Measurements from ENCODE around the gene POU2F1. TPM values are rescaled to one million over a fixed set of nuclear protein-coding genes. Genes with fewer than 3 reads are reported as not detected.

POU2F1 gene
- total and polyA plus RNA-seq, 2 donors (not counting 3 experiments of a cell fraction or from before 2014, with no cell fraction given): 6.0 to 12.9 TPM

- ChIA-PET POLR2A (no interaction called here), CTCF (no interaction called here)
Measured at GRCh38 chr1:167367705-167368104, 147.0 kb downstream of the POU2F1 start.

More at GRCh38 chr1:167367705-167368104, 147.0 kb downstream of the POU2F1 start:
- Histone ChIP-seq H3K9me3 (replicated peaks; ENCODE audit: control insufficient read depth, insufficient read depth, low read length) (no peaks in the 10 kb centered on the region), H3K4me3 (replicated peaks in 1 of 3; ENCODE audit: insufficient read depth in 1 of 3, low read depth in 1 of 3, low read length in 3 of 3) (no peak overlapping the region), H2AFZ (ENCODE audit: low read depth, low read length) (no peak overlapping the region), H3K4me2 (ENCODE audit: insufficient read depth, low read length) (no peak overlapping the region), H3K9me1 (replicated peaks; ENCODE audit: control insufficient read depth, extremely low read depth, insufficient read depth, low read length) (no peaks in the 10 kb centered on the region), H3K27ac (ENCODE audit: insufficient read depth, low read depth, low read length) (no peak overlapping the region), H3K4me1 (ENCODE audit: control insufficient read depth, extremely low read depth, insufficient read depth, low read length) (no peaks in the 10 kb centered on the region), H3K36me3 (ENCODE audit: control insufficient read depth in 2 of 2, extremely low read depth in 1 of 2, insufficient read depth in 2 of 2, low read length in 2 of 2) (no peaks in the 10 kb centered on the region), H3K27me3 (ENCODE audit: control insufficient read depth in 2 of 2, insufficient read depth in 2 of 2, low read length in 2 of 2) (no peaks in the 10 kb centered on the region), H3K79me2 (ENCODE audit: control insufficient read depth, insufficient read depth, low read length) (no peaks in the 10 kb centered on the region), H4K20me1 (replicated peaks; ENCODE audit: control insufficient read depth, extremely low read depth, insufficient read depth, low read length) (no peaks in the 10 kb centered on the region), H3K9ac (replicated peaks; ENCODE audit: extremely low read depth, insufficient read depth, low read length) (no peak overlapping the region)
- BruUV-seq (replicated peaks): no TSS peak
- DNase-seq (ENCODE audit: low read depth, low spot score): no peak
- TF ChIP-seq GATA2 (IDR thresholded peaks at IDR 0.05; ENCODE audit: insufficient read depth, insufficient read length, low read depth, low read length) (no peak), MAX (IDR thresholded peaks at IDR 0.05; ENCODE audit: insufficient read depth, insufficient read length) (no peak), POLR2A (IDR thresholded peaks at IDR 0.05; ENCODE audit: low read depth, low read length) (no peak), POLR2AphosphoS5 (IDR thresholded peaks at IDR 0.05; ENCODE audit: insufficient read depth, low read depth, low read length) (no peak), CTCF (IDR thresholded peaks at IDR 0.05; ENCODE audit: extremely low read depth in 1 of 2, insufficient read depth in 1 of 2, low read depth in 1 of 2, low read length in 2 of 2) (no peak), EZH2 (IDR thresholded peaks at IDR 0.05; ENCODE audit: borderline replicate concordance, low read depth, low read length, severe bottlenecking) (no peak), JUN (IDR thresholded peaks at IDR 0.05; ENCODE audit: borderline replicate concordance, insufficient read depth, insufficient read length, low read depth) (no peak)
- dilution Hi-C loops (cut with MboI; ENCODE audit: extremely low pct_ligation_motif_present, low sequenced_read_pairs) (no loop called here), intact Hi-C loops (cut with micrococcal nuclease) (no loop called here)
- no peak for FAIRE-seq
